K562 (cell line): ENCODE data around the gene USP27X. TPM values are rescaled to one million over a fixed set of nuclear protein-coding genes. Genes with fewer than 3 reads are reported as not detected.

Experiments used
- ARID1B ChIP-seq: fragments of 450-650 bp; IDR thresholded peaks from 2 replicates; pipeline ENCODE4 v1.6.1; 2016; ENCODE audit warnings: antibody characterized with exemption, mild to moderate bottlenecking, inconsistent platforms
- BMI1 ChIP-seq: fragments of 150-350 bp; IDR thresholded peaks from 2 replicates; pipeline ENCODE4 v1.6.1; 2014; ENCODE audit warnings: low read length
- CHCHD3 ChIP-seq: fragments of 250-450 bp; sonication (Bioruptor Pico); IDR thresholded peaks from 2 replicates; pipeline ENCODE4 v2.1.2; 2022; ENCODE audit warnings: mild to moderate bottlenecking
- ELF4 ChIP-seq: fragments of 450-650 bp; formaldehyde crosslinking; IDR thresholded peaks from 2 replicates; pipeline ENCODE4 v1.4.0; 2022; ENCODE audit warnings: missing genetic modification characterization
- ELK1 ChIP-seq: sonication (generic); formaldehyde crosslinking; IDR thresholded peaks from 2 replicates; pipeline ENCODE4 v1.8.1; 2022; ENCODE audit warnings: missing genetic modification reagents
- GABPA ChIP-seq: fragments of 200-800 bp; sonication (Bioruptor generic); conservative IDR thresholded peaks from 2 replicates; pipeline ENCODE4 v1.6.1; 2016; ENCODE audit warnings: low read depth, missing genetic modification characterization, missing compliant biosample characterization
- GABPB1 ChIP-seq: sonication (generic); formaldehyde crosslinking; IDR thresholded peaks from 2 replicates; pipeline ENCODE4 v1.8.0; 2022; ENCODE audit warnings: mild to moderate bottlenecking, missing genetic modification reagents
- HDAC6 ChIP-seq: IDR thresholded peaks from 2 replicates; pipeline ENCODE4 v1.6.1; 2012; ENCODE audit warnings: low read depth, mild to moderate bottlenecking, control low read depth, inconsistent platforms, low read length, moderate library complexity
- HMBOX1 ChIP-seq: sonication (generic); IDR thresholded peaks from 2 replicates; pipeline ENCODE4 v1.6.1; 2016
- JUND ChIP-seq, 2 experiments: IDR thresholded peaks; 2 replicates in 1 of 2; 3 replicates in 1 of 2; pipeline ENCODE4 v1.6.1; 2011; ENCODE audit warnings: borderline replicate concordance in 2 of 2, low read depth in 2 of 2, low read length in 2 of 2, improper control_type of control experiment in 1 of 2, missing biosample characterization in 1 of 2, missing genetic modification characterization in 1 of 2, missing genetic modification reagents in 1 of 2
- MED1 ChIP-seq: sonication (generic); formaldehyde crosslinking; IDR thresholded peaks from 2 replicates; pipeline ENCODE4 v1.8.1; 2023; ENCODE audit warnings: missing genetic modification reagents, borderline replicate concordance
- MNT ChIP-seq, 2 experiments: fragments of 450-650 bp; conservative IDR thresholded peaks; 2 replicates each; pipeline ENCODE4 v1.6.1; 2017; ENCODE audit warnings: mild to moderate bottlenecking in 2 of 2, moderate library complexity in 2 of 2
- TAF15 ChIP-seq: fragments of 200-400 bp; formaldehyde crosslinking; IDR thresholded peaks from 2 replicates; pipeline ENCODE4 v1.6.1; 2017; ENCODE audit warnings: mild to moderate bottlenecking, low read depth, low read length, moderate library complexity
- VEZF1 ChIP-seq: fragments of 200-800 bp; sonication (Bioruptor generic); IDR thresholded peaks from 2 replicates; pipeline ENCODE4 v1.6.1; 2017; ENCODE audit warnings: missing genetic modification characterization, missing compliant biosample characterization
- ZNF41 ChIP-seq: fragments of 250-450 bp; sonication (Bioruptor Pico); conservative IDR thresholded peaks from 2 replicates; pipeline ENCODE4 v1.4.0; 2020; ENCODE audit warnings: mild to moderate bottlenecking
- ZNF644 ChIP-seq: fragments of 200-800 bp; sonication (Bioruptor generic); IDR thresholded peaks from 2 replicates; pipeline ENCODE4 v1.6.1; 2016; ENCODE audit warnings: low read depth, missing genetic modification characterization, missing compliant biosample characterization
- polyA plus RNA-seq, 8 experiments: library from polyadenylated mRNA; depleted of rRNA in 4 of 8; stranded (reverse) in 5 of 8; unstranded in 3 of 8; fragments of >200 nt; fragmentation: Nextera tagmentation in 2 of 8; fragmentation: Illumina TruSeq in 1 of 8; extraction: Ambion mirVana in 2 of 8; extraction: Trizol in 1 of 8; gene quantifications; 2 replicates each; pipeline versions ENCODE4 v1.2.1 to v1.2.3, GENCODE V29; 2011 to 2014; ENCODE audit warnings: inconsistent platforms in 1 of 8, missing spikeins in 1 of 8
- total RNA-seq, 7 experiments: library from RNA; depleted of rRNA in 6 of 7; stranded (reverse); fragments of >200 nt in 6 of 7; fragmentation: Illumina TruSeq in 2 of 7; extraction: Trizol in 2 of 7; gene quantifications; 2 replicates each; pipeline versions ENCODE4 v1.2.1 to v1.2.3, GENCODE V29; 2011 to 2021; ENCODE audit warnings: low replicate concordance in 1 of 7

Gene USP27X
- total and polyA plus RNA-seq, 9 of the 15 experiments (the other 6 are each of a cell fraction or from before 2014, with no cell fraction given): 0.15 to 4.7 (median 1.6) TPM

- TF ChIP-seq ELK1 (CRISPR knock-in tag) (no peak), CHCHD3 (no peak), ZNF41 (CRISPR knock-in tag) (no peak), JUND (IDR thresholded peaks at IDR 0.05; ENCODE audit: borderline replicate concordance, low read depth, low read length) (0 out of 2 replicates have a peak, but pooled peaks have one; percentile 17), JUND (tag; IDR thresholded peaks at IDR 0.05; ENCODE audit: borderline replicate concordance, low read depth, low read length) (no peak), ZNF644 (tag) (no peak), HDAC6 (no peak), MNT (conservative IDR thresholded peaks at IDR 0.05) (0 out of 4 replicates have a peak, but pooled peaks of 1 of the 2 experiments have one; percentile 51), GABPA (tag) (peak; percentile 74), ARID1B (no peak), HMBOX1 (no peak), TAF15 (no peak), VEZF1 (CRISPR knock-in tag) (peak; percentile 93), GABPB1 (CRISPR knock-in tag) (peak; percentile 55; the same call in 1 of the 2 replicates), BMI1 (0 out of 2 replicates have a peak, but pooled peaks have one; percentile 38), MED1 (CRISPR knock-in tag) (no peak), ELF4 (CRISPR knock-in tag) (no peak)
Observed at GRCh38 chrX:49840679-49841078, 38.6 kb upstream of the USP27X start (continued).
